HG03457 (cell line): Measurements from ENCODE around the gene FLCN.

Source experiments
- ATAC-seq: cut with Tn5 transposase; IDR thresholded peaks from one replicate; pipeline ENCODE4 v1.9.1; 2021; ENCODE audit warnings: moderate number of reproducible peaks; ENCODE audit not compliant: unreplicated experiment

FLCN gene

DNA sequence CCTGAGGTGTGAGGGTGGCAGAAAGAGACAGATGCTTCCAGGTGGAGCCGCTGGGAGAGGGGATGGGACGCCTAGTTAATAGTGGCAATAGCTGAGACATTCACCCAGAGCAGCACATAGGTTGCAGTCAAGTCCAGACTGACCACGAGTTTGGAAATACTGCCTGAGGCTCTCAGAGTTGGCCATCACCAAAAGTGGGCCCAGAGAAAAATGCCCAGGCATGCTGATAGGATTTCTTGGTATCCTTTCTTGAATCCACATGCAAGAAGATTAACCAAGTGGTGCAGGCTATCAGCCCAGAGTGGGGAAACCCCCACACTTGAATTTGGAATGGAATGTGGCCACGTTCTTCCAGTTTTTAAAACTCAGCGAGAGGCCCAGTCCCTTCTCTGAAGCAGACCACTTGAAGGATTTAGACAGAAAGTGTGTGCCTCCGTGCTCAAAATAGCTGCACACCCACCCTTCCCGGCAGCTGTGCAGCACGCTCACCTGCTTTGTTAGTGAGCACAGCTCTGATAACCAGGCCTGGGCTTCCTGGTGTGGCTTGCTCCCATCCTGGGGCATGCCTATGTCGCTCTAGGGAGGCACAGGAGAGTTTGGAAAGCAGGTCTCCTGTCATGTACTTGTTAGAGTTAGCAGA, 66.5 kb downstream of the FLCN start:
- ATAC-seq: no peak

DNA sequence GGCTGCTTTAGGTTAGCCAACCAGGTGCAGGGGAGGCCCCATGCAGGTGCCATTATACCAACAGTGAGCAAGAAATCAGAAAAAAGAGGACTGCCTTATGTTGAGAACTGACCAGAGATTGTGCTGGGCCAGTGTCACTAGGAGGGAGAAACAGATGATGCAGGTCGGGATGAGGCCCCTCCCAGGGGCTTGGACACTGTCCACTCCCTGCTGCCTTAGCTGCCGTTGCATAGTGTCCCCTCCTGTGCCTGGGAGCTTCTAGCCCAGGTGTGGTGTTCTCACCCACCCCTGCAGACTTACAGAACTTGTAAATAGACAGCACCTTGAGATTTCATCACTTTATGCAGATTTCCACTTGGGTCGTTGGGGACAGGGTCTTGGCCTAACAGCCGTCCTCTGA, 67.6 kb downstream of the FLCN start:
- no peak for ATAC-seq

DNA sequence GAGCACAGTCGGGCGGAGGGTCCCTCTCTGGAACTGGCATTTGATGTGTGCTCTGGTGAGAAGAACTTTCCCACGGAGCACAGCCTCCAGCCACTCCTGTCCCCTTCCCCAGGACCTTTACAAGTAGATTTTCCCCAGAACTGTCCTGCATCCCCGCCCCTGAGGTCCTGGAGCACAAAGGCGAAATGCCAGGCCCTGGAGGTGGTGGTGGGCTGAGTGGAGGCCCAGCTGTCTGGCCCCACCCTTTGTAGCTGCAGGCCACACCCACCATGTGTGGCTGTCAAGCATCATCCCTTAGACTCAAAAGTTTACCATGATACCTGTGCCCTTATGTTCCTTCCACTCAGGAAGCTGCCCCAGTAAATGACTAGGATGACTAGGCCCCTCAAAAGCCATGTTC, 68.6 kb downstream of the FLCN start:
- ATAC-seq: no peak

GRCh38 chr17:17167986-17168385, 69.0 kb downstream of the FLCN start:
- ATAC-seq: no peak

DNA sequence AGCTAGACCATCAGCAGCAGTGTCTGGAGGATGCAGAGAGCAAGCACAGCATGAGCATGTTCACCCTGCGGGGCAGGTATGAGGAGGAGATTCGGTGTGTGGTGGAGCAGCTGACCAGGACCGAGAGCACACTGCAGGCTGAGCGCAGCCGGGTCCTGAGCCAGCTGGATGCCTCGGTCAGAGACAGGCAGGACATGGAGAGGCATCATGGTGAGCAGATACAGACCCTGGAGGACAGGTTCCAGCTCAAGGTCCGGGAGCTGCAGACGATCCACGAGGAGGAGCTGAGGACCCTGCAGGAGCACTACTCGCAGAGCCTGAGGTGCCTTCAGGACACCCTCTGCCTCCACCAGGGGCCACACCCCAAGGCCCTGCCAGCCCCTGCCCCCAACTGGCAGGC, 69.6 kb downstream of the FLCN start:
- no peak for ATAC-seq

DNA sequence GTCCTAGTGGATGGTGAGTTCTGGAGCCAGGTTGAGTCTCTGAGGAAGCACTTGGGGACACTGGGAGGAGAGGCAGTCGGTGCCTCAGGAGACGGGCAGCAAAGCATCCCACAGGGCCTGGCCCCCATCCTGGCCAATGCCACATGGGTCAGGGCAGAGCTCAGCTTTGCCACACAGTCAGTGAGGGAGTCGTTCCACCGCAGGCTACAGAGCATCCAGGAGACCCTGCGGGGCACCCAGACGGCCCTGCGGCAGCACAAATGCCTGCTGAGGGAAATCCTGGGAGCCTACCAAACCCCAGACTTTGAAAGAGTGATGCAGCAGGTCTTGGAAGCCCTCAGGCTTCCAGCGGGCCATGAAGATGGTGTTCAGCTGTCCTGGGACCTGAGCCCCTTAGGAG, 70.5 kb downstream of the FLCN start:
- ATAC-seq: no peak

DNA sequence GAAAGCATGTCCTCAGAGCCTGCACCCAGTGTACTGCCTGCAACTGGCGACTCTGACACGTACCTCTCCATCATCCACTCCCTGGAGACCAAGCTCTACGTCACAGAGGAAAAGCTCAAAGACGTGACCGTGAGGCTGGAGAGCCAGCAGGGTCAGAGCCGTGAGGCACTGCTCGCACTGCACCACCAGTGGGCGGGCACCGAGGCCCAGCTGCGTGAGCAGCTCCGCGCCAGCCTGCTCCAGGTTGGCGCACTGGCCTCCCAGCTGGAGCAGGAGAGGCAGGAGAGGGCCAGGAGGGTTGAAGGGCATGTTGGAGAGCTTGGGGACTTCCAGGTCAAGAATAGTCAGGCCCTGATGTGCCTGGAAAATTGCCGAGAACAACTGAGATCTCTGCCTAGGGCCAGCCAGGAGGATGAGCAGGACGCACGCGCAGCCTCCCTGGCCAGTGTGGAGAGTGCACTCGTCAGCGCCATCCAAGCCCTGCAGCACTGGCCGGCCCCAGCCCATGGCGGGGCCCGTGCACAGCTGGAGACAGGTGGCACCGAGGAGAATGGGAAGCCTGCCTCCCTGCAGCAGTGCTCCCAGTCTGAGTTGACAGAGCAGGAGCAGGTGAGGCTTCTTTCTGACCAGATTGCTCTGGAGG, 71.2 kb downstream of the FLCN start:
- no peak for ATAC-seq

DNA sequence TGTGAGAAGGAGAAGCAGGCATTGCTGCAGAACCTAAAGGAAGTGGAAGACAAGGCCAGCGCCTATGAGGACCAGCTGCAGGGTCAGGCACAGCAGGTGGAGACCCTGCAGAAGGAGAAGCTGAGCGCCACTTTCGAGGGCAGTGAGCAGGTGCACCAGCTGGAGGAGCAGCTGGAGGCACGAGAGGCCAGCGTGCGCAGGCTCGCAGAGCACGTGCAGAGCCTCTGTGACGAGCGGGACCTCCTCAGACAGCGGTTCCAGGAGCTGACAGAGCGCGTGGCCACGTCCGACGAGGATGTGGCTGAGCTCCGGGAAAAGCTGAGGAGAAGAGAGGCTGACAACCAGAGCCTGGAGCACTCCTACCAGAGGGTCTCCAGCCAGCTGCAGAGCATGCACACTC, 72.3 kb downstream of the FLCN start:
- ATAC-seq: no peak

- ATAC-seq: no peak
Measured at GRCh38 chr17:17164156-17164555, 72.8 kb downstream of the FLCN start.
